Inflammatory macrophage treated with lipopolysaccharide for 4 hours (primary cell): Measurements from ENCODE around the gene RS1.

Experiments
- DNase-seq: peaks from one replicate; pipeline ENCODE4 v3.0.0-alpha.2; 2020

RS1 gene

DNA sequence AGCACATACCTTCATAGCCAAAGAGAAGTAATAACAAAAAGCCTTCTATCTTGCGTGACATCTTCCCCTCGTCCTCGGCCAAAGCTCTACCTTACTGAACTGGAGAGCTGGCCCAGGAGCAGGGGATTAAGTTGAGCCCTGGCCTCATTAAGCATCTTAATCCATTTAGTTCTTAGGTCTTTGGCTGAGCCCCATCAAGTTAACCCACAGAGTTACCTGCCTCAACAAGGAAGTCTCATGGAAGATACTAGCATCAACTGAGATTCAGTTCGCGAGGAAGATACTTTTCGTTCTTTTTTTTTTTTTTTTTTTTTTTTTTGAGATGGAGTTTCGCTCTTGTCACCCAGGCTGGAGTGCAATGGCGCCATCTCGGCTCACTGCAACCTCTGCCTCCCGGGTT, at the start of gene RS1:
TSS of gene RS1 (minus strand) at position 101 of the 400 bp plus-strand sequence. CDS start at position 61, 40 bp downstream.
- DNase-seq: no peak

DNA sequence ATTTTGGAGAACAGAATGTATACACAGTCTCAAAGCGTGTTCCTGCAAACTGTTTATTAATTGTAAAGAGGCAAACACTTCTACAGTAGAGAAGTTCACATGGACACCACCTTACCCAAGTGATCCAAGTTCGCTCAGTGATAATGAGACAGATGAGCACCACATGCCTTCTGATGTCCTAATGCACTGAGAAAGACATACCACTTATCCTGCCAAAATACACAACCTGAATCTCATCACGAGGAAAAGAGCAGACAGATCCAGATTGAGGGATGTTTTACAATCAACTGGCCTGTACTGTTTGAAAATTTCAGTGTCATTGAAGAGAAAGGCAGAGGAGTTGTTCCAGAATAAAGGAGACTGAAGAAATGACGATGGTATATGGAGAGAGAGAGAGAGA, 47.9 kb upstream of the RS1 start:
- DNase-seq: no peak

- no peak for DNase-seq
Observed at GRCh38 chrX:18714910-18715309, 43.0 kb upstream of the RS1 start.

DNA sequence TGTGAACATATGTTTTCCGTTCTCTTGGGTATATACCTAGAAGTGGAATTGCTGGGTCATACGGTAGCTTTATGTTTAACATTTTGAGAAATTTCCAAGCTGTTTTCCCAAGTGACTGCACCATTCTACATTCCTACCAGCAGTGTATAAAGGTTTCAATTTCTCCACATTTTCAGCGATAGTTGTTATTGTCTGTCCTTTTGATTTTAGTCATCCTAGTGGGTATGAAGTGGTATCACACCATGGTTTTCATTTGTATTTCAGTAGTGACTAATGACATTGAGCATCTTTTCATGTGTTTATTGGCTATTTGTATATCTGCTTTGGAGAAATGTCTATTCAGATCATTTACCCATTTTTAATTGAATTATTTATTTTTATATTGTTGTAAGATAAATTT, 37.9 kb upstream of the RS1 start:
- DNase-seq: no peak

DNA sequence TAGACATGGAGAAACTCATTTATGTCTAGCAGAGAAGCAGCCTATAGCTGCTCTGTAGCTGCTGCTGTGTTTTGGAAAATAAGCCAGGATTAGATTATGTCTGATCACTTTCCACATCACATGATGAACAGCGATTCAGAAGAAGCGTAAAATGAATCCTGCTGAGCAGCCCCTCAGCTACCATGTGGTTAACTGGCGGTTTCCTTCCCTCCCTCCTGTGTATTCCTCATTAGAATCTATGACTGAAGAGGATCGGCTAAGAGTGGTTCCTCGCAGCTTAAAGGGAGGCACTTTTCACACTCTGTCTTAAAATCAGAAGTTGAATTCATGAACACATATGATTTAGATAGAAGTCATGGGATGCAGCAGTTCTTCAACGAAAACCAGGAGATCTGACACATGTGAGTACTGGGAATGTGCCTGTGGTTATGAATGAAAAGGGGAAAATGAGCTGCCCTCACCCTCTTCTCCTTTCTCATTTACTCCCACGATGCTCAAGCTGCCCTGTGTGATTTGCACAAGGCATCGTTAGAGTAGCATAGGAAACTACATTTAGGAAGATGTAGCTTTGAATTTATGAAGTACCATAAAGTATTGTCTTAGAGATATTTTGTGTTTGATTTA, 35.6 kb upstream of the RS1 start, which contains the start of gene PPEF1:
TSS of gene PPEF1 (plus strand) at position 220 of the 624 bp plus-strand sequence. CDS start at position 356, 136 bp downstream.
- DNase-seq: peak; percentile 8

DNA sequence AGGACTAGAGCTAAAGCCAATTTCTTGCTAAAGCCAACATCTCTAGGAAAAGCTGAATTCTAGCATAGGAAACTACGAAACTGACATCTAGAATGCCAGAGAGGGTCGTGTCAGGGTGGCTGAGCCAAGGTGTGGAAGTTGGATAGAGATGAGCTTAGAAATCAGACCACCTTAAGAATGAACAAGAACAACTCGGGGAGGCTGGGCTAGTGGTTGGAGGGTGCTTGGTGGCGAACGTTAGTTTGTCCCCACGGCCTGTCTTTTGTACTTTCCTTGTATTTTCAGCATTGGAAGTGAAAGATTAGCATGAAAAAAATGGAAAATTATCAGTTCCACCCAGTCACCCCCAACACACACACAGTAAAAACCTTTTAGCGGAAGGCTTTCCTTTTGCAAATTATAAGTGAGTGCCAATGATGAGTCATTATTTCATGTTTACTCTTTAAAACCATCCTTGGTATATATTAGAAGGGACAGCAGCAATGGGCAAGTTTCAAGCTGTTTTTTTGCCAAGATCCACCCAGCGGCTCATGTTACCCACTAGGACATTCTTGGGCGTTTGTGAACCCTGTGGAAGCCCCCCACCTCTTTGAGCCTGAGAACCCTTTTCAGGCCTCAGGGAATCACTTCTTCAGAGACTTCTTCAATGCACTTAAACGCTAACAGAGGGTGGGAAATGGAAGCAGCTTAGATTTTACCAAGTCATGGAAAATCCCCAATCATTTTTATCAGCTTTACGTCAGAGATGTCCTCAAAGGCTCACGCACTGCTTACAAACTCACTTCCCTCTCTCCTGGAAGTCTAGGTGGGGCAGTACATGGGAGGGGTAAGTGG, 30.7 kb upstream of the RS1 start:
- DNase-seq: no peak

GRCh38 chrX:18701621-18702361, 29.9 kb upstream of the RS1 start:
- no peak for DNase-seq

GRCh38 chrX:18698737-18699650, 27.1 kb upstream of the RS1 start:
- no peak for DNase-seq

DNA sequence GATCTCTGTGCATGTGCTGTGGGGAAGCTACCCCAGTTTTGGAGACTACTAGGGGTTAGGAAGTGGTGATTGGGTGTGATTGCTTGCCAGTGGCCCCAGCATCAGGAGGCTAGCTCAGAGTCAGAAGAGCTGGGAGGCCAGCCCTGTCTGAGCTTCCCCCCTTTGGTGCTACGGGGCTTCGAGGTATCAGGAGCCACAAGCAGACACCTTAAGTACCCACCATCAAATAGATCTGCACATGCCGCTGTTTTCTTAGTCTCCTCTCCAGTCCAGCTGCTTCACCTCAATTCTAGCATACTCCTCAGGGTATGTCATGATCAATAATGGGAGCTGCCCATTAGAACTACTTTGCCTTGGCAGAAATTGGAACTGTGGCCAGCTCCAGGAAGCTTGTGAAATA, 24.7 kb upstream of the RS1 start:
- no peak for DNase-seq

- DNase-seq: no peak
Observed at GRCh38 chrX:18692541-18692940, 20.6 kb upstream of the RS1 start.

DNA sequence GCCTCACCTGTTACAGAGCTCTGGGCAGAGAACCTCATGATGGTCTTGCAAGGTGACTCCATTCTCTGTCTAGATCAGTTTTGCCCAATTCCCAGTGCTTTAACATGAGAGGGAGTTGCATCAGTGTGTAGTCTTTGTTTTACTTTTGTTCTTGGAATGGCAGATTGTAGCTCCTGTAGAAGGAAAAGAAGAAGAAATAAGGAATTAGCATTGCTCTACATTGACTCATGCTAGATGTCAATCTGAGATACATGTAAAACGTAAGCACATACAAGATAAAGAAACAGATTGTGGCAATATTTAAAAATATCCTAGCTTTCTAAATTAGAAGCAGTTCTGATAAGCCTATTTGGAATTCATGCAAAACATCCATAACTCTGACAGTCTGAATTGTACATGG, 19.5 kb upstream of the RS1 start:
- DNase-seq: peak; percentile 30

- peak; percentile 40 for DNase-seq
Observed at GRCh38 chrX:18687856-18688495, 16.1 kb upstream of the RS1 start.

DNA sequence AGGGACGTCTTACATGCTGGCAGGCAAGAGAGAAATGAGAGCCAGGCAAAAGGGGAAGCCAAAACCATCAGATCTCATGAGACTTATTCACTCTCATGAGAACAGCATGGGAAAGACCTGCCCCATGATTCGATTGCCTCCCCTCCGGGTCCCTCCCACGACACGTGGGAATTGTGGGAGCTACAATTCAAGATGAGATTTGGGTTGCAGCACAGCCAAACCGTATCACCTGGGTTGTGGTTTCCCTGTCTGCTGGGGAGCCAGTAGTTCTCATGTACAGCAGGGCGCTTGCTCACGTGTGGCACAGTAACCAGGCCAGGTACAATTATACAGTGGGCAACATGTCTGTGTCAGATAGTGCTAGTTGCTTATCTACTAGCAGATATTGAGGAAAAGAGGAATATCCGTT, 11.1 kb upstream of the RS1 start:
- peak; percentile 65 for DNase-seq

GRCh38 chrX:18681996-18682395, 10.1 kb upstream of the RS1 start:
- no peak for DNase-seq

DNA sequence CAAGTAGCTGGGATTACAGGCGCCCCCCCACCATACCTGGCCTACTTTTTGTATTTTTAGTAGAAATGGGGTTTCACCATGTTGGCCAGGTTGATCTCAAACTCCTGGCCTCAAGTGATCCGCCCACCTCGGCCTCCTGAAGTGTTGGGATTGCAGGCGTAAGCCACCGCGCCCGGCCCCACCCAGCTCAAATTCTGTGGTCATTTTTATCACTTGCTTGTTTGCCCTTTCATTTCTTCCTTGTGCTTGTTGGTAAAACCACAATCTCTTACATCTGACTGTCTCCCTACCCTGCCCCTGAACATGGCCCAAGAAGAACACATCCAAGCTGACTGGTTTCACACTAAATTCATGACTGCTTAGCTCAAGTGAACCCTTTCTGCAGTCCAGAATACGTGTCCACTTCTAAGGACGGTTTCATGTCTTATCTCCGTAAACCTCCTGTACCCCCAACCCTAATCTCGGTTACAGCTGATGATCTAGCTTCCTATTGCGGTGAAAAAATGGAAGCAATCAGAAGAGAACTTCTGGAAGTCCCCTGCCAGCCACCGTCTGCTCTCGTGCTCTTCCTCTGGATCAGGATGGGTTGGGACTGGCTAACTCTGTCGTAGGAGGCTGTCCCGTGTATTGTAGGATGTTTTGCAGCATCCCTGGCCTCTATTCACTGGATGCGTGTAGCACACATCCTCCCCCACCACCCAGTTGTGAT, 5.4 kb upstream of the RS1 start:
- DNase-seq: peak; percentile 46

DNA sequence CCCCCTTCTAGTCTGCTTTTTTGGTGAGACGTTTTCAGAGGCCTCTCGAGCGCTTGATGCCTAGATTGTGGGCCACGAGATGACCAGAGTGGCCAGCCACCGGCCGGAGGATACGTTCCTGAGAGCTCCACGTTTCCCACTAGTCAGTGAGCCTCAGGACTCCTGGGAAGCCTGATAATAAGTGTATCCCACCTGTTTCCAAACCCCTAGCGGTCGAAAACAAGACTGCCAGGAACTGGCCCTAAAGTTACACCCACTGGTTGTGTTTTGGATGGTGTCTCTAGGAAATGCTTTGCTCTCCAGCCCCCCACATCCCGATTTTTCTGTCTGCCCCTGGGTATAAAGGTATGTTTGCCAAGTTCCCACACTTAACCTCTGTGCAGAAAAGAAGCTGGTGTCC, 4.6 kb upstream of the RS1 start:
- no peak for DNase-seq

GRCh38 chrX:18676050-18676449, 4.1 kb upstream of the RS1 start:
- no peak for DNase-seq

GRCh38 chrX:18674788-18675735, 3.2 kb upstream of the RS1 start:
- DNase-seq: peak; percentile 74

DNA sequence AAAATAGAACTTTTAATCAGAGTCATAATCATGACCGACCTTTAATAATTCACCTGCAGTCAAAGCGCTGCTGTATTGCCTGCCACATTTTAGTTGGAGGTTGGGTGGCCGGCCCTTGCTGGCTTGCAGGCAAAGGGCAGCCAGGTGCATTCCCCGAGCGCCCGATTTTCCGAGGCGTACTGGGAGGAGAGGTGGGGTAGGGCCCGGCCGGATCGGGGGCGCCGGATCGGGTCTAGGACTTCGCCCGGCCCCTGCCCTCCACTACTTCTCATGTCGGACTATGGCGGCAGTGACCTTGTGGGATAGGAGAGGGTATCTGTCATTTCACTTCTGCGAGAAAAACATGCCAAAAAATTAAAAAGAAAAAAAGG, 2.5 kb upstream of the RS1 start:
- DNase-seq: no peak
